SK-N-MC (cell line): Measurements from ENCODE around the gene GALNT13.

Experiments used
- DNase-seq: peaks from one replicate; pipeline ENCODE4 v3.0.0-alpha.2; 2011; ENCODE audit warnings: low read depth, low spot score
- H3K27ac ChIP-seq: fragments of 200-600 bp; sonication (generic); 2 replicates; pipeline ENCODE4 v1.5.1; 2016; ENCODE audit warnings: mixed run types
- H3K36me3 ChIP-seq: fragments of 200-600 bp; sonication (generic); 2 replicates; pipeline ENCODE4 v1.6.1; 2017; ENCODE audit warnings: antibody characterized with exemption, low read length, mixed read lengths; ENCODE audit not compliant: insufficient read depth
- H3K4me3 ChIP-seq: fragments of 200-600 bp; sonication (generic); 2 replicates; pipeline ENCODE4 v1.5.1; 2016
- H3K9ac ChIP-seq: fragments of 200-600 bp; sonication (generic); 2 replicates; pipeline ENCODE4 v1.8.0; 2017; ENCODE audit warnings: mixed run types, mixed read lengths; ENCODE audit not compliant: insufficient read length
- H3K9me3 ChIP-seq: fragments of 200-600 bp; sonication (generic); 2 replicates; pipeline ENCODE4 v1.6.1; 2017; ENCODE audit warnings: low read depth, mild to moderate bottlenecking, antibody characterized with exemption, low read length, moderate library complexity, mixed read lengths
- EZH2 ChIP-seq: fragments of 200-600 bp; sonication (generic); IDR thresholded peaks from one replicate; pipeline ENCODE4 v1.6.1; 2017; ENCODE audit warnings: antibody characterized with exemption
- FOXP2 ChIP-seq: optimal IDR thresholded peaks from 2 replicates; pipeline ENCODE3; 2011; ENCODE audit warnings: mild to moderate bottlenecking, moderate library complexity; ENCODE audit not compliant: insufficient read depth; ENCODE audit errors: extremely low read length, control extremely low read depth
- POLR2AphosphoS5 ChIP-seq: IDR thresholded peaks from 2 replicates; pipeline ENCODE4 v1.6.1; 2012; ENCODE audit warnings: mild to moderate bottlenecking, low read depth, low read length, borderline replicate concordance

Gene GALNT13

DNA sequence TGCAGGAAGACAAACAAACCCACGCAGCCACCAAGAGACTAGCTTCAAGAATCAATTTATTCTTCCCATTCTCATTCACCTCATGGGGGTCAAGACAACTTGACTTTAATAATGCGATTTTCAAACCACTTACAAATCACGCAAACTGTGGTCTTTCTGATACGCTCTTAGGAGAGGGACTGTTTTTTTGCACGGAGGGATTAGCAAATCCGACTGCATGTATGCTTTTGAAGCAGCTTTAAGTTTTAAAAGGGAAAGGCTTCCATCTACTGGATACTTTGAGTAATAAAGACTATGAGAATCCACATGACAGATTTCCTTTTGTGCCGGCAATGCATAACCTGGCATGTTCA lies 503.8 kb downstream of the GALNT13 start:
- H3K4me3 ChIP-seq = no peak overlapping the region
- H3K27ac ChIP-seq = no peak overlapping the region
- no peaks in the 10 kb centered on the region for H3K9me3 ChIP-seq
- TF ChIP-seq FOXP2 = no peak
- DNase-seq = peak; percentile 45
- H3K9ac ChIP-seq = no peak overlapping the region
- no peaks in the 10 kb centered on the region for H3K36me3 ChIP-seq

- TF ChIP-seq EZH2 (no peak), FOXP2 (no peak)
- Histone ChIP-seq H3K9ac (no peak overlapping the region), H3K9me3 (no peaks in the 10 kb centered on the region), H3K36me3 (no peaks in the 10 kb centered on the region), H3K4me3 (no peak overlapping the region), H3K27ac (no peak overlapping the region)
- DNase-seq = no peak
Measured at GRCh38 chr2:154381931-154382794, 510.4 kb downstream of the GALNT13 start.

GRCh38 chr2:154386186-154386585 lies 514.5 kb downstream of the GALNT13 start:
- H3K9ac ChIP-seq = no peak overlapping the region
- DNase-seq = no peak
- no peak overlapping the region for H3K27ac ChIP-seq
- no peak for TF ChIP-seq POLR2AphosphoS5
- no peak for TF ChIP-seq FOXP2
- no peak for TF ChIP-seq EZH2
- no peak overlapping the region for H3K4me3 ChIP-seq
- H3K36me3 ChIP-seq = no peaks in the 10 kb centered on the region; the same call in 1 of the 2 replicates
- no peaks in the 10 kb centered on the region for H3K9me3 ChIP-seq

DNA sequence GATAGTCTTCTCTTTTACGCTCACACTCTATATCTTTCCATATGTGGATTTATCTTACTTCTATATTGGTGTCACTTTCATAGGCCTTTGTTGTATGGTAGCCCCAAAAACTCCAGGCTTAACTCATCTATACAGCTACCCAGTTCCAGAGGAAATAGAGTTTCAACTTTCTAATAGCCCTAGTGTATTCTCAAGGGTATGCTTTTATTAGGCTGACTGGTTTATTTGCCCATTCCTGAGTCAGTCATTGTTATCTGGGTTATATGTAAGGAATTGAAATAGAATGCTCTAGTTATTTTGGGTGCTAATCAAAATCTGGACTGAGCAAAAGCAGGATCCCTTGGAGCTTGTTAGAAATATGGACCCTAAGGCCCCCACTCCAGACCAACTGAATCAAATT lies 519.3 kb downstream of the GALNT13 start:
- Histone ChIP-seq H3K36me3 (no peaks in the 10 kb centered on the region; the same call in 1 of the 2 replicates), H3K27ac (no peak overlapping the region), H3K9me3 (no peaks in the 10 kb centered on the region), H3K9ac (no peak overlapping the region), H3K4me3 (no peak overlapping the region)
- TF ChIP-seq FOXP2 (no peak), POLR2AphosphoS5 (no peak), EZH2 (no peak)
- DNase-seq = no peak

- TF ChIP-seq FOXP2 = no peak
- no peak for TF ChIP-seq EZH2
- TF ChIP-seq POLR2AphosphoS5 = no peak
- H3K27ac ChIP-seq = no peak overlapping the region
- DNase-seq = no peak
- H3K9ac ChIP-seq = no peak overlapping the region
- H3K9me3 ChIP-seq = no peaks in the 10 kb centered on the region
- H3K36me3 ChIP-seq = no peaks in the 10 kb centered on the region; the same call in 1 of the 2 replicates
- no peak overlapping the region for H3K4me3 ChIP-seq
Measured at GRCh38 chr2:154392256-154392655, 520.5 kb downstream of the GALNT13 start.

- Histone ChIP-seq H3K4me3 (no peak overlapping the region), H3K9ac (no peak overlapping the region), H3K36me3 (no peaks in the 10 kb centered on the region), H3K27ac (no peak overlapping the region), H3K9me3 (no peaks in the 10 kb centered on the region)
- TF ChIP-seq FOXP2 = no peak
- no peak for TF ChIP-seq POLR2AphosphoS5
- TF ChIP-seq EZH2 = no peak
- no peak for DNase-seq
Measured at GRCh38 chr2:154394600-154394999, 522.9 kb downstream of the GALNT13 start.

GRCh38 chr2:154400563-154401290 lies 529.0 kb downstream of the GALNT13 start:
- no peak overlapping the region for H3K9ac ChIP-seq
- TF ChIP-seq FOXP2 (no peak), POLR2AphosphoS5 (no peak)
- no peaks in the 10 kb centered on the region for H3K36me3 ChIP-seq
- no peaks in the 10 kb centered on the region for H3K9me3 ChIP-seq
- DNase-seq = no peak
- no peak overlapping the region for H3K27ac ChIP-seq
- H3K4me3 ChIP-seq = no peak overlapping the region

GRCh38 chr2:154402213-154402612 lies 530.5 kb downstream of the GALNT13 start:
- H3K4me3 ChIP-seq = no peak overlapping the region
- no peaks in the 10 kb centered on the region for H3K9me3 ChIP-seq
- H3K9ac ChIP-seq = no peak overlapping the region
- no peak overlapping the region for H3K27ac ChIP-seq
- no peak for TF ChIP-seq EZH2
- TF ChIP-seq POLR2AphosphoS5 = no peak
- no peak for TF ChIP-seq FOXP2
- H3K36me3 ChIP-seq = no peaks in the 10 kb centered on the region
- DNase-seq = peak; percentile 26
